Esophagus squamous epithelium (tissue), 4 donors: ENCODE results near the gene NFKBIE.
A peak's percentile ranks its signal among the peaks of the same experiment; 100 is the strongest.

Source experiments
- POLR2A ChIP-seq, 4 donors: fragments of 450-650 bp; IDR thresholded peaks; one replicate each; pipeline ENCODE4 v1.6.1; 2017; ENCODE audit warnings: antibody characterized with exemption in 4 of 4, mild to moderate bottlenecking in 4 of 4, moderate library complexity in 3 of 4
- TF ChIP-seq, protein P1 (sequence below), 6 experiments: fragments of 450-650 bp in 4 of 6; fragments of 200-600 bp in 2 of 6; sonication (generic) in 2 of 6; IDR thresholded peaks; one replicate each; pipeline ENCODE4 v1.5.1; 2016 to 2019; ENCODE audit warnings: antibody characterized with exemption in 6 of 6, mild to moderate bottlenecking in 4 of 6, moderate library complexity in 4 of 6

- TF ChIP-seq, protein P1, sequence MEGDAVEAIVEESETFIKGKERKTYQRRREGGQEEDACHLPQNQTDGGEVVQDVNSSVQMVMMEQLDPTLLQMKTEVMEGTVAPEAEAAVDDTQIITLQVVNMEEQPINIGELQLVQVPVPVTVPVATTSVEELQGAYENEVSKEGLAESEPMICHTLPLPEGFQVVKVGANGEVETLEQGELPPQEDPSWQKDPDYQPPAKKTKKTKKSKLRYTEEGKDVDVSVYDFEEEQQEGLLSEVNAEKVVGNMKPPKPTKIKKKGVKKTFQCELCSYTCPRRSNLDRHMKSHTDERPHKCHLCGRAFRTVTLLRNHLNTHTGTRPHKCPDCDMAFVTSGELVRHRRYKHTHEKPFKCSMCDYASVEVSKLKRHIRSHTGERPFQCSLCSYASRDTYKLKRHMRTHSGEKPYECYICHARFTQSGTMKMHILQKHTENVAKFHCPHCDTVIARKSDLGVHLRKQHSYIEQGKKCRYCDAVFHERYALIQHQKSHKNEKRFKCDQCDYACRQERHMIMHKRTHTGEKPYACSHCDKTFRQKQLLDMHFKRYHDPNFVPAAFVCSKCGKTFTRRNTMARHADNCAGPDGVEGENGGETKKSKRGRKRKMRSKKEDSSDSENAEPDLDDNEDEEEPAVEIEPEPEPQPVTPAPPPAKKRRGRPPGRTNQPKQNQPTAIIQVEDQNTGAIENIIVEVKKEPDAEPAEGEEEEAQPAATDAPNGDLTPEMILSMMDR (IDR thresholded peaks at IDR 0.05): peak in 5 of 6 experiments; percentile 33 to 52 (median 37)
- TF ChIP-seq POLR2A (IDR thresholded peaks at IDR 0.05): no peak
These were observed 11.8 kb downstream of the NFKBIE start for GRCh38 chr6:44253307-44254101.
